GM10266 (cell line): ENCODE data around the gene MCF2.
"Not testable (repeated sequence)": the region's sequence is repeated elsewhere in the genome, so short reads cannot be mapped to it uniquely, and the experiment has no call there.

Experiments used
- DNase-seq: peaks from one replicate; pipeline ENCODE4 v3.0.0; 2012; ENCODE audit errors: extremely low spot score
- CTCF ChIP-seq: IDR thresholded peaks from 2 replicates; pipeline ENCODE4 v1.5.1; 2012; ENCODE audit warnings: mild to moderate bottlenecking, low read depth; ENCODE audit not compliant: control insufficient read depth, insufficient read depth; ENCODE audit errors: missing control alignments

The MCF2 gene

GRCh38 chrX:139692506-139692849 is 15.5 kb downstream of the MCF2 start:
- DNase-seq, result no peak
- TF ChIP-seq CTCF, result no peak

GRCh38 chrX:139691843-139692505 is 16.0 kb downstream of the MCF2 start:
- no peak for TF ChIP-seq CTCF
- no peak for DNase-seq

- no peak for DNase-seq
- no peak for TF ChIP-seq CTCF
These were observed 16.5 kb downstream of the MCF2 start for GRCh38 chrX:139691493-139691842.

- DNase-seq, result not testable (repeated sequence)
These were observed 22.8 kb downstream of the MCF2 start for GRCh38 chrX:139685175-139685574.

GRCh38 chrX:139680356-139680755 is 27.6 kb downstream of the MCF2 start:
- no peak for DNase-seq
- no peak for TF ChIP-seq CTCF

GRCh38 chrX:139647597-139647996 is 60.4 kb downstream of the MCF2 start:
- no peak for TF ChIP-seq CTCF
- peak; percentile 5 for DNase-seq

GRCh38 chrX:139642241-139642927 is 65.6 kb downstream of the MCF2 start:
- DNase-seq, result no peak
- no peak for TF ChIP-seq CTCF
